Retina (tissue), 1 donor: ENCODE results near the gene OR1I1.

ENCODE experiments used
- DNase-seq: peaks from one replicate; pipeline ENCODE4 v3.0.0-alpha.2; 2016

OR1I1 gene

GRCh38 chr19:15120135-15121026, 38.4 kb downstream of the OR1I1 start:
- DNase-seq, result no peak

GRCh38 chr19:15122331-15123030, 40.5 kb downstream of the OR1I1 start:
- DNase-seq, result no peak

- DNase-seq, result no peak
Measured at GRCh38 chr19:15123031-15123890, 41.2 kb downstream of the OR1I1 start.

- no peak for DNase-seq
Measured at GRCh38 chr19:15123900-15124299, 41.9 kb downstream of the OR1I1 start.

- DNase-seq, result no peak
Measured at GRCh38 chr19:15124572-15125231, 42.7 kb downstream of the OR1I1 start.

GRCh38 chr19:15125232-15126067, 43.4 kb downstream of the OR1I1 start:
- peak; percentile 99 for DNase-seq

GRCh38 chr19:15126131-15126910, 44.3 kb downstream of the OR1I1 start:
- no peak for DNase-seq

GRCh38 chr19:15128162-15128770, 46.3 kb downstream of the OR1I1 start:
- no peak for DNase-seq

GRCh38 chr19:15129856-15130585, 48.0 kb downstream of the OR1I1 start:
- no peak for DNase-seq

- no peak for DNase-seq
Measured at GRCh38 chr19:15136234-15136954, 54.4 kb downstream of the OR1I1 start.

- DNase-seq, result no peak
Measured at GRCh38 chr19:15137777-15138176, 55.8 kb downstream of the OR1I1 start.

GRCh38 chr19:15138427-15138826, 56.4 kb downstream of the OR1I1 start:
- no peak for DNase-seq

GRCh38 chr19:15141143-15141542, 59.1 kb downstream of the OR1I1 start:
- no peak for DNase-seq

GRCh38 chr19:15142313-15142712, 60.3 kb downstream of the OR1I1 start:
- no peak for DNase-seq
